ENCODE results near the gene VWA1.

- TF ChIP-seq CTCF (IDR thresholded peaks at IDR 0.05 in 2 of 3, conservative IDR thresholded peaks at IDR 0.05 in 1 of 3; ENCODE audit: control insufficient read depth in 2 of 3, extremely low read depth in 1 of 3, insufficient read depth in 1 of 3, low read depth in 3 of 3, low read length in 3 of 3), result no peak
- TF ChIP-seq SUPT20H (IDR thresholded peaks at IDR 0.05; ENCODE audit: borderline replicate concordance, control insufficient read depth, low read depth, low read length), result no peak
- no peak for TF ChIP-seq E2F8 (IDR thresholded peaks at IDR 0.05; ENCODE audit: low read depth, partially characterized antibody)
- no peak for TF ChIP-seq SMC3 (IDR thresholded peaks at IDR 0.05; ENCODE audit: borderline replicate concordance, low read length)
- no peak for TF ChIP-seq FOXM1 (IDR thresholded peaks at IDR 0.05; ENCODE audit: low read depth, low read length)
These were observed at the start of gene VWA1 for GRCh38 chr1:1435106-1435903.
